Mucosa of descending colon (tissue), 3 donors: ENCODE data around the gene TOGARAM2. TPM values are rescaled to one million over a fixed set of nuclear protein-coding genes. Genes with fewer than 3 reads are reported as not detected.

Experiments
- ATAC-seq: fragments of 200-7000 bp; cut with Tn5 transposase; one replicate; pipeline ENCODE4 v1.9.1; 2020; ENCODE audit warnings: mild to moderate bottlenecking, moderate library complexity
- DNase-seq, 3 donors: peaks; one replicate each; pipeline ENCODE4 v3.0.0-alpha.2; 2020
- H3K36me3 ChIP-seq: fragments of 200-600 bp; one replicate; pipeline ENCODE4 v1.8.0; 2021; ENCODE audit warnings: low read depth, mild to moderate bottlenecking
- H3K4me1 ChIP-seq: fragments of 200-600 bp; one replicate; pipeline ENCODE4 v1.8.0; 2021; ENCODE audit warnings: low read depth, mild to moderate bottlenecking
- H3K4me3 ChIP-seq: fragments of 200-600 bp; one replicate; pipeline ENCODE4 v1.8.0; 2021; ENCODE audit warnings: mild to moderate bottlenecking
- H3K9me3 ChIP-seq: fragments of 200-600 bp; one replicate; pipeline ENCODE4 v1.8.0; 2021; ENCODE audit warnings: mild to moderate bottlenecking
- CTCF ChIP-seq: fragments of 200-600 bp; IDR thresholded peaks from one replicate; pipeline ENCODE4 v1.8.0; 2022; ENCODE audit warnings: antibody characterized with exemption, mild to moderate bottlenecking
- intact Hi-C, 2 donors: fragments of 100-400 bp; cut with DNase I in 1 of 2; cut with micrococcal nuclease in 1 of 2; formaldehyde crosslinking; loops; one replicate each; pipeline versions ENCODE4 v1.11.0 to v1.11.1; 2022; cut with DNase I, micrococcal nuclease
- total RNA-seq, 3 donors: library from RNA; stranded (reverse); fragmentation: NEBNext Ultra II Directional in 2 of 3; extraction: Animal tissue kit (Norgen Biotek cat#: 25700) in 2 of 3; gene quantifications; one replicate each; pipeline versions ENCODE4 v1.2.1 to v1.2.4, GENCODE V29; 2021 to 2023
- donor health status: DM: no; HTN: no; CAD: no; lungs with moderate emphysema.
- donor health status: DM: no; HTN: no; CAD: no.
- donor health status: DM: no; HTN: yes; CAD: no.

TOGARAM2 gene
- total RNA-seq, 3 donors from 2014 or later: 0.58 to 3.2 (median 0.81) TPM

- no peak for ATAC-seq
- no peaks in the 10 kb centered on the region for H3K4me1 ChIP-seq
- no peak for DNase-seq
- no peak overlapping the region for H3K4me3 ChIP-seq
- no peak for TF ChIP-seq CTCF
- H3K9me3 ChIP-seq: no peaks in the 10 kb centered on the region
- intact Hi-C loops: no loop called here
- H3K36me3 ChIP-seq: no peaks in the 10 kb centered on the region
Measured at GRCh38 chr2:29044459-29044858, 63.4 kb downstream of the TOGARAM2 start.

GRCh38 chr2:29046321-29046720, 65.2 kb downstream of the TOGARAM2 start:
- DNase-seq: no peak
- no peak overlapping the region for H3K4me3 ChIP-seq
- intact Hi-C loops: no loop called here
- no peaks in the 10 kb centered on the region for H3K9me3 ChIP-seq
- no peak for TF ChIP-seq CTCF
- H3K4me1 ChIP-seq: no peaks in the 10 kb centered on the region
- no peak for ATAC-seq
- H3K36me3 ChIP-seq: no peaks in the 10 kb centered on the region

- intact Hi-C loops: no loop called here
- H3K4me1 ChIP-seq: no peaks in the 10 kb centered on the region
- H3K36me3 ChIP-seq: no peaks in the 10 kb centered on the region
- no peaks in the 10 kb centered on the region for H3K9me3 ChIP-seq
- DNase-seq: no peak
- no peak for TF ChIP-seq CTCF
- no peak overlapping the region for H3K4me3 ChIP-seq
- ATAC-seq: no peak
Measured at GRCh38 chr2:29047083-29047845, 66.2 kb downstream of the TOGARAM2 start.

- intact Hi-C loops: no loop called here
- H3K4me3 ChIP-seq: no peak overlapping the region
- no peaks in the 10 kb centered on the region for H3K9me3 ChIP-seq
- H3K4me1 ChIP-seq: no peaks in the 10 kb centered on the region
- no peaks in the 10 kb centered on the region for H3K36me3 ChIP-seq
- DNase-seq: no peak
- no peak for TF ChIP-seq CTCF
- no peak for ATAC-seq
Measured at GRCh38 chr2:29050591-29050990, 69.5 kb downstream of the TOGARAM2 start.

- Histone ChIP-seq H3K4me3 (no peak overlapping the region), H3K4me1 (no peaks in the 10 kb centered on the region), H3K36me3 (no peaks in the 10 kb centered on the region), H3K9me3 (no peaks in the 10 kb centered on the region)
- intact Hi-C loops: no loop called here
- TF ChIP-seq CTCF: no peak
- no peak for ATAC-seq
- DNase-seq: no peak
Measured at GRCh38 chr2:29051730-29052129, 70.6 kb downstream of the TOGARAM2 start.
